Activated CD4-positive, alpha-beta T cell treated with anti-CD3 and anti-CD28 coated beads, Interleukin-2, amount 50 U/mL, for 48 hours (primary cell): ENCODE data around the gene CAMK4.

ENCODE experiments used
- DNase-seq, 2 experiments: peaks; one replicate each; pipeline ENCODE4 v3.0.0-alpha.2; 2020

CAMK4 gene

GRCh38 chr5:111447099-111447498 is 222.9 kb downstream of the CAMK4 start:
- no peak for DNase-seq

- no peak for DNase-seq
These were observed 223.6 kb downstream of the CAMK4 start for GRCh38 chr5:111447822-111448221.

- DNase-seq, result no peak
These were observed 229.1 kb downstream of the CAMK4 start for GRCh38 chr5:111453295-111453694.

GRCh38 chr5:111453747-111454146 is 229.6 kb downstream of the CAMK4 start:
- no peak for DNase-seq

GRCh38 chr5:111454198-111454622 is 230.0 kb downstream of the CAMK4 start:
- DNase-seq, result no peak

GRCh38 chr5:111454776-111455175 is 230.6 kb downstream of the CAMK4 start:
- DNase-seq, result no peak

GRCh38 chr5:111461255-111461671 is 237.1 kb downstream of the CAMK4 start:
- no peak for DNase-seq

- DNase-seq, result no peak
These were observed 237.8 kb downstream of the CAMK4 start for GRCh38 chr5:111461934-111462333.

- DNase-seq, result no peak
These were observed 239.1 kb downstream of the CAMK4 start for GRCh38 chr5:111463311-111463710.

GRCh38 chr5:111469293-111469896 is 245.2 kb downstream of the CAMK4 start:
- no peak for DNase-seq

- DNase-seq, result no peak
These were observed 245.7 kb downstream of the CAMK4 start for GRCh38 chr5:111469903-111470302.

GRCh38 chr5:111472096-111472495 is 247.9 kb downstream of the CAMK4 start:
- no peak for DNase-seq

- no peak for DNase-seq
These were observed 248.4 kb downstream of the CAMK4 start for GRCh38 chr5:111472579-111472978.

- DNase-seq, result no peak
These were observed 254.1 kb downstream of the CAMK4 start for GRCh38 chr5:111478266-111478665.

GRCh38 chr5:111478898-111479297 is 254.7 kb downstream of the CAMK4 start:
- no peak for DNase-seq

GRCh38 chr5:111480346-111480745 is 256.2 kb downstream of the CAMK4 start:
- DNase-seq, result no peak

GRCh38 chr5:111486055-111486454 is 261.9 kb downstream of the CAMK4 start:
- DNase-seq, result no peak

- DNase-seq, result no peak
These were observed 262.7 kb downstream of the CAMK4 start for GRCh38 chr5:111486926-111487325.

GRCh38 chr5:111488353-111488752 is 264.2 kb downstream of the CAMK4 start:
- DNase-seq, result no peak

GRCh38 chr5:111493031-111493430 is 268.8 kb downstream of the CAMK4 start:
- no peak for DNase-seq

GRCh38 chr5:111494355-111494999 is 270.3 kb downstream of the CAMK4 start:
- DNase-seq, result no peak

- DNase-seq, result no peak
These were observed 271.0 kb downstream of the CAMK4 start for GRCh38 chr5:111495159-111495558.

- DNase-seq, result no peak
These were observed 274.2 kb downstream of the CAMK4 start for GRCh38 chr5:111498346-111498745.

- DNase-seq, result no peak
These were observed 278.8 kb downstream of the CAMK4 start for GRCh38 chr5:111502956-111503355.

GRCh38 chr5:111505096-111505495 is 280.9 kb downstream of the CAMK4 start:
- no peak for DNase-seq
